Stimulated activated CD4-positive, alpha-beta T cell treated with anti-CD3 and anti-CD28 coated beads, TNF-alpha, amount 100 ng/mL, for 4 hours (primary cell): Measurements from ENCODE around the gene DEF6.
A peak's percentile ranks its signal among the peaks of the same experiment; 100 is the strongest.

Source experiments
- DNase-seq, 3 experiments: peaks; one replicate each; pipeline ENCODE4 v3.0.0-alpha.2; 2020; ENCODE audit warnings: low read depth in 3 of 3

The DEF6 gene

GRCh38 chr6:35343835-35344550, 46.4 kb downstream of the DEF6 start:
- DNase-seq = no peak

DNA sequence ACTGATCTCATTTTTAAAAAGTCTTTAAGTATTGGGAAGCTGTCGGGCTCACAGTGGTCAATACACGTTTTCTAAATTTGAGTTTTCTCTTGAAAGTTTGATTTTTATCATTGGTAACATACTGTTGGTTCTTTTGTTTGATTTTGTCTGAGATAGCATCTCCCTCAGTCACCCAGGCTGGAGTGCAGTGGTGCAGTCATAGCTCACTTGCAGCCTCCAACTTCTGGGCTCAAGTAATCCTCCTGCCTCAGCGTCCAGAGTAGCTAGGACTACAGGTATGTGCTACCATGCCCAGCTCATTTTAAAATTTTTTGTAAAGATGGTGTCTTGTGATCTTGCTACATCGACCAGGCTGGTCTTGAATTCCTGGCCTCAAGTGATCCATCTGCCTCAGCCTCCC, 53.8 kb downstream of the DEF6 start:
- DNase-seq = no peak

DNA sequence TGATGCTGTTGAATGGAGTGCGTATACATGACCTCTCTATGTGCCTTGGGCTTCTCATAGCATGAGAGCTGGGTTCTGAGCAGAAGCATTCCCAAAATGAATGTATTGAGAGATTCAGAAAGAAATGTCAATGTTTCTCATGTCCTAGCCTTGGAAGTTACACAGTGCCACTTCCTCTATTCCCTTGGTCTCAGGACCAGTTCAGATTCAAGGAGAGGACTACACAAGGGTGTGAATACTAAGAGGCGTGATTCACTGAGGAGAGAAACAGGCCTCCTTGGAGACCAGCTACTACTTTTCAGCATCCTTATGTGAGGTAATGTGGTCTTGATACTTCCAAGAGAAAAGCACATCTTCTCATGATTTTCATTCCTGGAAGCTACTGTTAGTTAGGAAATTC, 55.1 kb downstream of the DEF6 start:
- DNase-seq = no peak

GRCh38 chr6:35354361-35355135, 56.9 kb downstream of the DEF6 start:
- DNase-seq = no peak

GRCh38 chr6:35356391-35356790, 58.8 kb downstream of the DEF6 start:
- no peak for DNase-seq

DNA sequence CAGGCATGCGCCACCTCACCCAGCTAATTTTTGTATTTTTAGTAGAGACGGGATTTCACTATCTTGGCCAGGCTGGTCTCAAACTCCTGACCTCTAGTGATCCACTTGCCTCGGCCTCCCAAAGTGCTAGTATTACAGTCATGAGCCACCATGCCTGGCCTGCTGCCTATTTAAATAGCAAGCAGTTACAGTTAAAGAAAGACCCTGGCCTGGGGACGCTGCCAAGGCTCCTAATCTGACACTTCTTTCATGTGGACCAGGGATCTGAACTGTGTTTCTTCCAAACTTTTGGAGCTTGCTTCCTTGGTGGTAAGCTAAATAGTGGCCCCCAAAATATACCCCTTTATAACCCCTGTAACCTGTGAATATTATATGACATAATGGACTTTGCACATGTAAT, 60.1 kb downstream of the DEF6 start:
- DNase-seq = no peak

DNA sequence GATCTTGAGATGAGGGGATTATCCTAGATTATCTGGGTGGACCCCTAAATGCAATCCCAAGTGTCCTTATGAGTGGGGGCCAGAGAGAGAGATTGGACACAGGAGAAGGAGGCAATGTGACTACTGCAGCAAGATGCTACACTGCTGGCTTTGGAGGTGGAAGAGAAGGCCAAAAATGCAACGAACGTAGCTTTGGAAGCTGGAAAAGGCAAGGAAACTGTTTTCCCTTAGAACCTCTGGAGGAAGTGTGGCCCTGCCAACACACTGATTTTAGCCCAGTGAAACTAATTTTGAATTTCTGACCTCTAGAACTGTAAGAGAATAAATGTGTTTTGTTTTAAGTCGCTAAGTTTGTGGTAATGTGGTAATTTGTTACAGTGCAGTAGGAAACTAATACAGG, 60.5 kb downstream of the DEF6 start:
- no peak for DNase-seq

DNA sequence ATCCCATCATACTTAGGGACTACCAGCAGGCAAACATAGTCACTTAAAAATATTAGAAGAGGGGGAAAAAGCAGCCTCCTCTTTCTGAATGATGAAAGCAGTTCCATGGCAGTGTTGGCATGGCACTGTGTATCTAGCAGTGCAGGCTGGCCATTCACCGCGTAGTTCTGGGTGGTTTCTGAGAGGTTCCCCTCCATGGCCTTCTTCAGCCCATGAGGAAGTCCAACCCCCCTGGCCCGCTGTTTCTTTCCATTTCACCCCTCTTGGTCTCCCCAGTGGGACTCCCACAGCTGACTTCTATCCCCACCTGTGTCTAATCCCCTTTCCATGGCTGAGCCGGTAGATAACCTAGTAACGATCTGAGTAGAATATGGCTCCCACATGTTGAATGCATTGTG, 61.7 kb downstream of the DEF6 start:
- DNase-seq = no peak

DNA sequence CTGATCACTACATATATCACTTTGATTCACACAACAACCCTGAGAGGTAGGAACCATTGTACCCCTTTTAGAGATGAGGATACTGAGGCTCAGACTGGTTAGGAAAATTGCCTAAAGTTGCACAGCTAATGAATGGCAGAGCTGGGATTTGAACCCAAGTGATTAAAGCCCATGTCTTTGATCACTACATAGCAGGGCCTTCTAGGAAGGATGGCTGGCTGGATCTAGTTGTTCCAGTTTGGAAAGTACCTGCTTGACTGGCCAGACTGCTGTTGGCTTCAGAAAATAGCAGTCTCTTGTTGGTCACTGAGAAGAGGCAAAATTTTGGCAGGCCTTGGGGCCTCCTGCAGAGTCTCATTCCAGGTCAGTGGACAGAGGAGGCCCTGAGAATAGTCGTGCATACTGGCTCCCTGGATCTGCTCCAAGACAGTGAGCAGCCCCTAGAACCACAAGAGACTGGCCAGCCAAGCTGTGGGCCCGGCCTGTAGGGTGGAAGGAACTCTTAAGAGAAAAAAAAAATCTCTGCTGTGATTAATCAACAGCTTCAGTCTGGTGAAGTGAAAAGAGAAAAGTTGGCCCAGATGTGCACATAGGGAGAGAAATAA, 62.2 kb downstream of the DEF6 start:
- DNase-seq = no peak

GRCh38 chr6:35360349-35361138, 62.9 kb downstream of the DEF6 start:
- no peak for DNase-seq

- no peak for DNase-seq
Measured at GRCh38 chr6:35362200-35362599, 64.6 kb downstream of the DEF6 start.

- DNase-seq = no peak
Measured at GRCh38 chr6:35363293-35363750, 65.7 kb downstream of the DEF6 start.

DNA sequence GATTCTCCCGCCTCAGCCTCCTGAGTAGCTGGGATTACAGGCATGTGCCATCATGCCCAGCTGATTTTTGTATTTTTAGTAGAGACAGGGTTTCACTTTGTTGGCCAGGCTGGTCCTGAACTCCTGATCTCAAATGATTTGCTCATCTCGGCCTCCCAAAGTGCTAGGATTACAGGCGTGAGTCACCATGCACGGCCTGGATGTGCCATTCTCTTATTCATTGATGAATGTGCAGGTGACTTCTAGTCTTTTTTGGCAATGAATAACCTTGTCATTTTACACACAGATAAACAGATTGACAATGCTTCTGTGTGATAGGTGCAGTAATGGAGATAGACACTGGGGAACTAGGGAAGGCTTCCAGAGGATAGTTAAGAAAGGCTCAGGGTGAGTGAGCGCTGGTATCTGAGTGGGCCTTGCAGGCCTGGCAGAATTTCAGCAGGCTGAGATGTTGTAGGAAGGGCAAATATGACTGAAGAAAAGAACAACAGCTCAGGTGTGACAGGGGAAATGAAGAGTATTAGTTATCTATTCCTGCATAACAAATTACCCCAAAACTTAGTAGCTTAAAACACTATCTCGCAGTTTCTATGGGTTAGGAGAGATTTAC, 68.1 kb downstream of the DEF6 start:
- DNase-seq = no peak

- DNase-seq = no peak
Measured at GRCh38 chr6:35366204-35366596, 68.6 kb downstream of the DEF6 start.

DNA sequence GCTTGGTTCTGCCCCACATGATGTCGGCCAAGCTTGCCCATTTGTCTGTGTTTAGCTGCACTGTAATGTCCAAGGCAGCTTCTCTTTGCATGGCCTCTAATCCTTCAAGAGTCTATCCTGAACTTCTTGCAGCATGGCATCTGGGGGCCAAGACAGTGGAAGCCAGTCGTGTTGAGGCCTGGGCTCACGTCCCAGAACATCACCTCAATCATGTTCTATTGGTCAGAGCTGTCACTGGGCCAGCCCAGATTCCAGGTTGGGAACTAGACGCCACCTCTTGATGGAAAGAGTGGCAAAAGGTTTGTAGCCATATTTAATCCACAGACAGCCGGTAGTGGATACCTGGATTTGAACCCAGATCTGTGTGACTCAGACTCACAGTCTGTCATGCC, 70.0 kb downstream of the DEF6 start:
- DNase-seq = no peak

DNA sequence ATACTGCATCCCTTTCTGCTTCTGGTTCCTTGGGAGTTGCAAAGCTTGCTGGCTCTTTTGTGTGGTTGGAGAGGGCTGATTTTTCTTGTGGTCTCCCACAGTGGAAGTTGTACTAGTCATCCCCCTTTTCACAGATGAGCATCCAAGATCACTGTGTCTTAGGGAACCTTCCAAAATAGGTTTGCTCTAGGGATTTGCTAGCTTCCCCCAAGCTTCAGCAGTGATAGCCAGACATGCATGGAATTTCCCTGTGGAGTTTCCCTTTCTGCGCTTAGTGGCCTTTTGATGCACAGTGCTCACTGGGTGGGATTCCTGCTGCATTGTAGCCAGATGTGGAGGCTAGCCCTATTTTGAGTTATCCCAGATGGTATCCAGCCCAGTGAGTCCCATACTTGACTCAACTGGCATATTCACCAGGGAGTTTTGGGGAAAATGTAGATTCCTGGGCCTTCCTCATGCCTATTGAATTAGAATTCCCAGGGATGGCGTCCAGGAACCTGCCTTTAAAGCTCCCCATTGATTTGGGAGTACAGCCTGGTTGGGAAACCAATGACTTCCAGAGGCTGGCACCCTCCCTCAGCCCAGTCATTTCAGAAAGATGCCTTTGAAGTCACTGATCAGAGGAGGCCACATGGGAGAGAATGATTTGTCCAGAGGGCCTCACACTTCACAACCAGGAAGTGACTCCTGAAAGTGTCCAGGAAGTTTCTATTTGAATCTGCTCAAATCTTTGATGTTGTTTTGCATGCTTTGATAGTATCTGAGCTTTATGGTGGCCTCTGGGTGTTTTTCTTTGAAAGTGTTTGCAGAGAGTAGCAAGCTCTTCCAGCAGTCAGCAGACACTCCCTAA, 70.6 kb downstream of the DEF6 start:
- DNase-seq = no peak

DNA sequence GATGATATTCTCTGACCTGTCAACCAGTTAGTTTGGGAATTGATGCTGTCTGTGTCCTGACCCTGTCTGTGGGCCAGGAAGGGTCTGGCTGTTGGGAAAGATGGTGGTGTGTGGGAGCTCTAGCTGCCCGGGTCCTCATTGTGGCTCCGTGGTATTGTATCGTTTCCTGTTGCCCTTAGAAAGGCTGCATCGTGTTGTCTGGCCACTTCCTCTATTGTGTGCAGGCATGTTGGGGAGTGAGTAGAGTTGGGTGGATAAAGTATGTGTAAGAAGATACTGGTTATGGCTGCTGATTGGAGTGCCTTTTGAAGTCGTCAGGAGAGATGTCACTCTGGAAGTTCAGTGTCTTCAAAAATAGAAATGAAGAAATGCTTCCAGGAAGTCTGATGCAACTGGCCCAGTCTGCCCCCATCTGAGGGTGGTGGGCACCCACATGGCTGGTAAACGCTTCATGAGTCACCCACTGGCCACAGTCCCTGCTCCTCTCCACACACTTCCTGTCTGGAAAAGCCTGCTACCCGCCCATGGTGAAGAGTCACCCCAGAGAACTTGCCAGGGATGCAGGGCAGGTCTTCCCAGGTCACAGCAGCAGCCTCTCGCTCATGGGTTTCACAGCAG, 72.6 kb downstream of the DEF6 start:
- peak in 1 of 3 experiments; percentile 27 for DNase-seq

DNA sequence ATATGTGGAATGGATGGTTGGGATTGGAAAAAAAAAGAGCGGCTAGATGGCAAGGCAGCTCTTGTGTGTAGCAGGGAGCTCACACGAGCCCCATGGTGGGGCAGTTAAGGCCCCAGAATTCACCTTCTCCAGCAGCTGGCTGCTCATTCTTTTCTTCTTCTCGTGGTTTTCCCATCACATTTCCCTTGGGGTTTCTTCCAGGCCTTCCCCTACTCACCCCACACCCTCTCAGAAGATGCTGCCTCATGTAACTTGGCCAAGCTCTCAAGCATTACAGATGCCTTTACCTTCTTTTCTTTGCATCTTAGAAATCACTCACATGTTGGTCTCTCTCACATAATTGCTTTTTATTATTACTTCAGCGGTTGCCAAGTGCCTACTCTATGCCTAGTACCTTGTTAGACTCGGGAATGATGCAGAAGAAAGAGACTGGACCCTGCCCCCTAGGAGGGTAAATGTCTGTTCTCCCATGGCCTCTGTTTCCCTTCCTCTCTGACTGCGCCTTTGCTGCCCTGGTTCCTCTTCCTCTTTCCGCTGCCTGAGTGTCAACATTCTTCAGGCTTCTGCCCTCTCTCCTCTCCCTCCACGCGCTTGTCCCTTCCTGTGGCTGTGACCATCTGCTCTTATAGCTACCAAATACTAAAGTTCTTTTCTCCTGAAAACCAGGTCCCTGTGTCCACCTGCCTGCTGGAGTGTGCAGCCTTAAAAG, 73.3 kb downstream of the DEF6 start:
- DNase-seq = no peak
